ENCODE data around the gene TNRC6C. TPM values are rescaled to one million over a fixed set of nuclear protein-coding genes. Genes with fewer than 3 reads are reported as not detected.
A peak's percentile ranks its signal among the peaks of the same experiment; 100 is the strongest.

TNRC6C gene
- total and polyA plus RNA-seq, 9 of the 15 experiments (the other 6 are each of a cell fraction or from before 2014, with no cell fraction given), result 0.20 to 4.9 (median 2.3) TPM

DNA sequence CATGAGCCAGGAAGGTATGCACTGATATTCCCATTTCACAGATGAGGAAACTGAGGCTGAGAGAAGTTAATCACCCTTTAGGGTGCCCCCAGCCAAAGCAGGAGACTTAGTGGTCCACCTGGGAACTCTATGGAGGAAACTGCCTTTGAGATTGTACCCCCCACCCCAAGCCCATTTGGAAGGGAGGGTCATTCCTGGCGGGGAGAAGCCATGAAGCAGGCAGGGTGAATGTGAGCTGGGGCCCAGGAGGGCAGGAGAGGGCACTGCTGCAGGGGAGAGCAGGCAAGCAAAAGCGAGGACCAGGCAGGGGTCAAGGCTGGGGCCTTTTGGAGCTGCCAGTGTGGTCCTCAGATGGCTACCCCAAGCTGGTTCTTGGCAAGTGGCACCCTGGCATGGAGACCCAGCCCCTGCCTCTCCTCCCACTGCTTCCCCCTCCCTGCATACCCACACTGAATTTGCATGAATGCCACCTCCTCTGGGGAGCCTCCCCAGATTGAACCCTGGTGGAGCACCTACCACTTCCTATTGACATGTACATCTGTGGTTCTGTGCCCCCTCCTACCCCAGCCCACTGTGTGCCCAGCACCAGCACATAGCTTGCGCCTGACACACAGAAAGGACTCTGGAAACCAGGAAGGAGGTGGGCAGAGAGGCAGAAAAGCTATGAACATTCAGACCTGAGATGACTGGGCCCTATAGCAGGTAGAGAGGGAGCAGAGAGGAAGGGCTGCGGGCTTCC, 171.0 kb downstream of the TNRC6C start (continued):
- TF ChIP-seq, protein P1, sequence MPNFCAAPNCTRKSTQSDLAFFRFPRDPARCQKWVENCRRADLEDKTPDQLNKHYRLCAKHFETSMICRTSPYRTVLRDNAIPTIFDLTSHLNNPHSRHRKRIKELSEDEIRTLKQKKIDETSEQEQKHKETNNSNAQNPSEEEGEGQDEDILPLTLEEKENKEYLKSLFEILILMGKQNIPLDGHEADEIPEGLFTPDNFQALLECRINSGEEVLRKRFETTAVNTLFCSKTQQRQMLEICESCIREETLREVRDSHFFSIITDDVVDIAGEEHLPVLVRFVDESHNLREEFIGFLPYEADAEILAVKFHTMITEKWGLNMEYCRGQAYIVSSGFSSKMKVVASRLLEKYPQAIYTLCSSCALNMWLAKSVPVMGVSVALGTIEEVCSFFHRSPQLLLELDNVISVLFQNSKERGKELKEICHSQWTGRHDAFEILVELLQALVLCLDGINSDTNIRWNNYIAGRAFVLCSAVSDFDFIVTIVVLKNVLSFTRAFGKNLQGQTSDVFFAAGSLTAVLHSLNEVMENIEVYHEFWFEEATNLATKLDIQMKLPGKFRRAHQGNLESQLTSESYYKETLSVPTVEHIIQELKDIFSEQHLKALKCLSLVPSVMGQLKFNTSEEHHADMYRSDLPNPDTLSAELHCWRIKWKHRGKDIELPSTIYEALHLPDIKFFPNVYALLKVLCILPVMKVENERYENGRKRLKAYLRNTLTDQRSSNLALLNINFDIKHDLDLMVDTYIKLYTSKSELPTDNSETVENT (CRISPR knock-in tag; IDR thresholded peaks at IDR 0.05), result no peak
- no peak for TF ChIP-seq SAFB (IDR thresholded peaks at IDR 0.05; ENCODE audit: borderline replicate concordance, low read depth, low read length)
- no peak for TF ChIP-seq SMAD2 (IDR thresholded peaks at IDR 0.05; ENCODE audit: low read depth, low read length)
- TF ChIP-seq, protein P2, sequence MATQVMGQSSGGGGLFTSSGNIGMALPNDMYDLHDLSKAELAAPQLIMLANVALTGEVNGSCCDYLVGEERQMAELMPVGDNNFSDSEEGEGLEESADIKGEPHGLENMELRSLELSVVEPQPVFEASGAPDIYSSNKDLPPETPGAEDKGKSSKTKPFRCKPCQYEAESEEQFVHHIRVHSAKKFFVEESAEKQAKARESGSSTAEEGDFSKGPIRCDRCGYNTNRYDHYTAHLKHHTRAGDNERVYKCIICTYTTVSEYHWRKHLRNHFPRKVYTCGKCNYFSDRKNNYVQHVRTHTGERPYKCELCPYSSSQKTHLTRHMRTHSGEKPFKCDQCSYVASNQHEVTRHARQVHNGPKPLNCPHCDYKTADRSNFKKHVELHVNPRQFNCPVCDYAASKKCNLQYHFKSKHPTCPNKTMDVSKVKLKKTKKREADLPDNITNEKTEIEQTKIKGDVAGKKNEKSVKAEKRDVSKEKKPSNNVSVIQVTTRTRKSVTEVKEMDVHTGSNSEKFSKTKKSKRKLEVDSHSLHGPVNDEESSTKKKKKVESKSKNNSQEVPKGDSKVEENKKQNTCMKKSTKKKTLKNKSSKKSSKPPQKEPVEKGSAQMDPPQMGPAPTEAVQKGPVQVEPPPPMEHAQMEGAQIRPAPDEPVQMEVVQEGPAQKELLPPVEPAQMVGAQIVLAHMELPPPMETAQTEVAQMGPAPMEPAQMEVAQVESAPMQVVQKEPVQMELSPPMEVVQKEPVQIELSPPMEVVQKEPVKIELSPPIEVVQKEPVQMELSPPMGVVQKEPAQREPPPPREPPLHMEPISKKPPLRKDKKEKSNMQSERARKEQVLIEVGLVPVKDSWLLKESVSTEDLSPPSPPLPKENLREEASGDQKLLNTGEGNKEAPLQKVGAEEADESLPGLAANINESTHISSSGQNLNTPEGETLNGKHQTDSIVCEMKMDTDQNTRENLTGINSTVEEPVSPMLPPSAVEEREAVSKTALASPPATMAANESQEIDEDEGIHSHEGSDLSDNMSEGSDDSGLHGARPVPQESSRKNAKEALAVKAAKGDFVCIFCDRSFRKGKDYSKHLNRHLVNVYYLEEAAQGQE (IDR thresholded peaks at IDR 0.05; ENCODE audit: borderline replicate concordance), result no peak
- TF ChIP-seq, protein P2 (CRISPR knock-in tag; IDR thresholded peaks at IDR 0.05; ENCODE audit: low read depth), result 0 out of 2 replicates have a peak, but pooled peaks have one; percentile 11
- no peak for TF ChIP-seq FOXA1 (IDR thresholded peaks at IDR 0.05; ENCODE audit: borderline replicate concordance)
- TF ChIP-seq NFXL1 (CRISPR knock-in tag; IDR thresholded peaks at IDR 0.05), result no peak
- no peak for TF ChIP-seq PCBP2 (IDR thresholded peaks at IDR 0.05; ENCODE audit: low read depth, low read length, poor library complexity, severe bottlenecking)
- TF ChIP-seq MED1 (CRISPR knock-in tag; IDR thresholded peaks at IDR 0.05; ENCODE audit: borderline replicate concordance), result no peak
- TF ChIP-seq, protein P3, sequence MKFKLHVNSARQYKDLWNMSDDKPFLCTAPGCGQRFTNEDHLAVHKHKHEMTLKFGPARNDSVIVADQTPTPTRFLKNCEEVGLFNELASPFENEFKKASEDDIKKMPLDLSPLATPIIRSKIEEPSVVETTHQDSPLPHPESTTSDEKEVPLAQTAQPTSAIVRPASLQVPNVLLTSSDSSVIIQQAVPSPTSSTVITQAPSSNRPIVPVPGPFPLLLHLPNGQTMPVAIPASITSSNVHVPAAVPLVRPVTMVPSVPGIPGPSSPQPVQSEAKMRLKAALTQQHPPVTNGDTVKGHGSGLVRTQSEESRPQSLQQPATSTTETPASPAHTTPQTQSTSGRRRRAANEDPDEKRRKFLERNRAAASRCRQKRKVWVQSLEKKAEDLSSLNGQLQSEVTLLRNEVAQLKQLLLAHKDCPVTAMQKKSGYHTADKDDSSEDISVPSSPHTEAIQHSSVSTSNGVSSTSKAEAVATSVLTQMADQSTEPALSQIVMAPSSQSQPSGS (CRISPR knock-in tag; IDR thresholded peaks at IDR 0.05), result no peak
- TF ChIP-seq PHF8 (IDR thresholded peaks at IDR 0.05; ENCODE audit: borderline replicate concordance, low read length), result no peak
- no peak for TF ChIP-seq ZNF75A (CRISPR knock-in tag; IDR thresholded peaks at IDR 0.05)
- TF ChIP-seq MAZ (CRISPR knock-in tag; conservative IDR thresholded peaks at IDR 0.05 in 1 of 2, IDR thresholded peaks at IDR 0.05 in 1 of 2), result no peak
- TF ChIP-seq ZNF408 (CRISPR knock-in tag; IDR thresholded peaks at IDR 0.05; ENCODE audit: low read depth), result no peak
